HFFc6 (cell line): ENCODE results near the gene EEF1E1. TPM values are rescaled to one million over a fixed set of nuclear protein-coding genes. Genes with fewer than 3 reads are reported as not detected.
"Not testable (repeated sequence)": the region's sequence is repeated elsewhere in the genome, so short reads cannot be mapped to it uniquely, and the experiment has no call there.

Experiments used
- DNase-seq: peaks from one replicate; pipeline ENCODE4 v3.0.0-alpha.2; 2018
- H3K27ac Mint-ChIP-seq: 2 replicates; pipeline ENCODE4 v1.8.0; 2020; ENCODE audit warnings: mild to moderate bottlenecking, mixed read lengths
- H3K27me3 Mint-ChIP-seq: 2 replicates; pipeline ENCODE4 v1.8.0; 2021; ENCODE audit warnings: mild to moderate bottlenecking, moderate library complexity, mixed read lengths; ENCODE audit not compliant: insufficient read depth
- H3K36me3 Mint-ChIP-seq: 2 replicates; pipeline ENCODE4 v1.8.0; 2021; ENCODE audit warnings: low read depth, mixed read lengths
- H3K4me1 Mint-ChIP-seq: 2 replicates; pipeline ENCODE4 v1.8.0; 2020; ENCODE audit warnings: low read depth, mixed read lengths
- H3K4me3 Mint-ChIP-seq: 2 replicates; pipeline ENCODE4 v1.8.0; 2020; ENCODE audit warnings: mild to moderate bottlenecking, moderate library complexity, mixed read lengths
- H3K9me3 Mint-ChIP-seq: 2 replicates; pipeline ENCODE4 v1.8.0; 2020; ENCODE audit warnings: mild to moderate bottlenecking, mixed read lengths
- CTCF ChIP-seq: fragments of 200-600 bp; sonication (generic); IDR thresholded peaks from 2 replicates; pipeline ENCODE4 v1.5.0; 2021; ENCODE audit warnings: antibody characterized with exemption, mild to moderate bottlenecking
- total RNA-seq, 6 experiments: library from RNA; stranded (reverse); fragmentation: NEBNext Ultra II Directional; extraction: Animal tissue kit (Norgen Biotek cat#: 25700); gene quantifications; 2 replicates in 1 of 6; 3 replicates in 5 of 6; pipeline ENCODE4 v1.2.3, GENCODE V29; 2021

The EEF1E1 gene
- total RNA-seq, 6 experiments from 2014 or later: 36.7 to 43.0 (median 41.8) TPM

GRCh38 chr6:8057263-8057662 is 45.1 kb downstream of the EEF1E1 start:
- no peak overlapping the region for H3K27ac Mint-ChIP-seq
- TF ChIP-seq CTCF: no peak
- H3K4me1 Mint-ChIP-seq: peaks cover 15% of the 10 kb centered on the region
- H3K36me3 Mint-ChIP-seq: no peaks in the 10 kb centered on the region
- no peak overlapping the region for H3K4me3 Mint-ChIP-seq
- H3K9me3 Mint-ChIP-seq: no peaks in the 10 kb centered on the region
- no peaks in the 10 kb centered on the region for H3K27me3 Mint-ChIP-seq
- no peak for DNase-seq

- no peak overlapping the region for H3K27ac Mint-ChIP-seq
- no peaks in the 10 kb centered on the region for H3K27me3 Mint-ChIP-seq
- no peak for DNase-seq
- TF ChIP-seq CTCF: no peak
- peaks cover 15% of the 10 kb centered on the region for H3K4me1 Mint-ChIP-seq
- H3K9me3 Mint-ChIP-seq: no peaks in the 10 kb centered on the region
- 0 out of 2 replicates have a peak, but pooled peaks cover 4% of the 10 kb centered on the region for H3K36me3 Mint-ChIP-seq
- no peak overlapping the region for H3K4me3 Mint-ChIP-seq
These were observed 48.1 kb downstream of the EEF1E1 start for GRCh38 chr6:8054276-8054675.

- H3K9me3 Mint-ChIP-seq: peaks cover 4% of the 10 kb centered on the region; the same call in 1 of the 2 replicates
- no peak for TF ChIP-seq CTCF
- H3K4me3 Mint-ChIP-seq: no peak overlapping the region
- peaks cover 13% of the 10 kb centered on the region for H3K36me3 Mint-ChIP-seq
- no peaks in the 10 kb centered on the region for H3K27me3 Mint-ChIP-seq
- no peak overlapping the region for H3K27ac Mint-ChIP-seq
- H3K4me1 Mint-ChIP-seq: no peaks in the 10 kb centered on the region
- DNase-seq: no peak
These were observed 54.6 kb downstream of the EEF1E1 start for GRCh38 chr6:8047541-8048292.

GRCh38 chr6:8045769-8046168 is 56.6 kb downstream of the EEF1E1 start:
- not testable (repeated sequence) for DNase-seq, H3K27me3 Mint-ChIP-seq, H3K4me1 Mint-ChIP-seq, H3K36me3 Mint-ChIP-seq, H3K4me3 Mint-ChIP-seq, H3K9me3 Mint-ChIP-seq, H3K27ac Mint-ChIP-seq

GRCh38 chr6:8043221-8043620 is 59.1 kb downstream of the EEF1E1 start:
- Mint-ChIP-seq H3K4me3 (no peak overlapping the region), H3K9me3 (peaks cover 4% of the 10 kb centered on the region; the same call in 1 of the 2 replicates), H3K4me1 (no peaks in the 10 kb centered on the region), H3K27me3 (no peaks in the 10 kb centered on the region), H3K27ac (no peak overlapping the region), H3K36me3 (peaks cover 16% of the 10 kb centered on the region)
- TF ChIP-seq CTCF: no peak
- no peak for DNase-seq

- Mint-ChIP-seq H3K9me3 (peaks cover 4% of the 10 kb centered on the region; the same call in 1 of the 2 replicates), H3K4me3 (no peak overlapping the region), H3K4me1 (no peaks in the 10 kb centered on the region), H3K27ac (no peak overlapping the region), H3K36me3 (peaks cover 16% of the 10 kb centered on the region), H3K27me3 (no peaks in the 10 kb centered on the region)
- no peak for DNase-seq
- no peak for TF ChIP-seq CTCF
These were observed 60.3 kb downstream of the EEF1E1 start for GRCh38 chr6:8041913-8042583.

- not testable (repeated sequence) for H3K9me3 Mint-ChIP-seq, H3K4me1 Mint-ChIP-seq, H3K27me3 Mint-ChIP-seq, H3K4me3 Mint-ChIP-seq, DNase-seq, H3K27ac Mint-ChIP-seq
- H3K36me3 Mint-ChIP-seq: peaks cover 27% of the 10 kb centered on the region
These were observed 68.2 kb downstream of the EEF1E1 start for GRCh38 chr6:8034107-8034506.
